CD4-positive, alpha-beta T cell (primary cell): ENCODE data around the gene HIF1A. TPM values are rescaled to one million over a fixed set of nuclear protein-coding genes. Genes with fewer than 3 reads are reported as not detected.
A peak's percentile ranks its signal among the peaks of the same experiment; 100 is the strongest.

Experiments used
- ATAC-seq: fragments of 200-7000 bp; cut with Tn5 transposase; one replicate; pipeline ENCODE4 v1.10.0; 2022; ENCODE audit warnings: mild to moderate bottlenecking; ENCODE audit not compliant: poor library complexity
- CTCF ChIA-PET: fragments of 350-600 bp; sonication (Branson Sonifier 250); formaldehyde crosslinking; loops from one replicate; lab custom pipeline; 2021; ENCODE audit warnings: antibody characterized with exemption, inconsistent platforms; lab: Charles Lee
- POLR2A ChIA-PET: fragments of 350-600 bp; sonication (Branson Sonifier 250); formaldehyde crosslinking; loops from one replicate; lab custom pipeline; 2021; ENCODE audit warnings: antibody characterized with exemption, inconsistent platforms; lab: Charles Lee
- DNase-seq, 14 experiments: peaks; one replicate each; pipeline ENCODE4 v3.0.0-alpha.2; 2013 to 2020; ENCODE audit warnings: mixed read lengths in 2 of 14
- H3K27ac ChIP-seq, 2 donors: one replicate each; pipeline versions ENCODE4 v1.5.1 to v1.7.0; 2013; ENCODE audit warnings: low read length in 2 of 2, low read depth in 1 of 2, mild to moderate bottlenecking in 1 of 2
- H3K27me3 ChIP-seq, 2 experiments: 1 replicate in 1 of 2; 2 replicates in 1 of 2; pipeline versions ENCODE4 v1.6.1 to v1.7.0; 2013; ENCODE audit warnings: low read length in 2 of 2, control low read depth in 1 of 2, mild to moderate bottlenecking in 1 of 2, moderate library complexity in 1 of 2; ENCODE audit not compliant: insufficient read depth in 2 of 2, control insufficient read depth in 1 of 2
- H3K36me3 ChIP-seq: one replicate; pipeline ENCODE4 v1.6.1; 2013; ENCODE audit warnings: low read length, control low read depth; ENCODE audit not compliant: insufficient read depth
- H3K4me1 ChIP-seq: one replicate; pipeline ENCODE4 v1.6.1; 2013; ENCODE audit warnings: low read length, control low read depth; ENCODE audit not compliant: insufficient read depth
- H3K4me3 ChIP-seq: one replicate; pipeline ENCODE4 v1.5.1; 2013; ENCODE audit warnings: mild to moderate bottlenecking, low read length, moderate library complexity
- H3K9me3 ChIP-seq, 2 experiments: 1 replicate in 1 of 2; 2 replicates in 1 of 2; pipeline versions ENCODE4 v1.6.1 to v1.7.0; 2013; ENCODE audit warnings: low read length in 2 of 2, mild to moderate bottlenecking in 2 of 2, control low read depth in 1 of 2, moderate library complexity in 1 of 2; ENCODE audit not compliant: control insufficient read depth in 1 of 2, insufficient read depth in 1 of 2
- H3K27ac Mint-ChIP-seq: one replicate; pipeline ENCODE4 v1.8.0; 2020; ENCODE audit warnings: mixed read lengths
- H3K27me3 Mint-ChIP-seq: one replicate; pipeline ENCODE4 v1.8.0; 2021; ENCODE audit warnings: mixed read lengths
- H3K36me3 Mint-ChIP-seq: one replicate; pipeline ENCODE4 v1.8.0; 2021; ENCODE audit warnings: low read depth, mixed read lengths
- H3K4me1 Mint-ChIP-seq: one replicate; pipeline ENCODE4 v1.8.0; 2021; ENCODE audit warnings: low read depth, mixed read lengths
- H3K4me3 Mint-ChIP-seq: one replicate; pipeline ENCODE4 v1.8.0; 2020; ENCODE audit warnings: mild to moderate bottlenecking, mixed read lengths
- H3K9me3 Mint-ChIP-seq: one replicate; pipeline ENCODE4 v1.8.0; 2020; ENCODE audit warnings: mixed read lengths
- intact Hi-C, 2 experiments: fragments of 100-400 bp; cut with DNase I in 1 of 2; cut with micrococcal nuclease in 1 of 2; formaldehyde crosslinking; loops; one replicate each; pipeline versions ENCODE4 v1.15.1 to v1.9.0; 2023 to 2025; cut with DNase I, micrococcal nuclease
- total RNA-seq, 174 experiments: library from RNA in 2 of 174; stranded (reverse) in 2 of 174; gene quantifications; one replicate each; pipeline ENCODE4 v1.2.3 and lab custom pipeline; 2021 to 2026
- TF ChIP-seq, protein P1 (sequence below): fragments of 200-600 bp; IDR thresholded peaks from one replicate; pipeline ENCODE4 v1.8.0; 2022; ENCODE audit warnings: antibody characterized with exemption, mild to moderate bottlenecking

Gene HIF1A
- total RNA-seq, 2 experiments from 2014 or later: 350 to 369 TPM

DNA sequence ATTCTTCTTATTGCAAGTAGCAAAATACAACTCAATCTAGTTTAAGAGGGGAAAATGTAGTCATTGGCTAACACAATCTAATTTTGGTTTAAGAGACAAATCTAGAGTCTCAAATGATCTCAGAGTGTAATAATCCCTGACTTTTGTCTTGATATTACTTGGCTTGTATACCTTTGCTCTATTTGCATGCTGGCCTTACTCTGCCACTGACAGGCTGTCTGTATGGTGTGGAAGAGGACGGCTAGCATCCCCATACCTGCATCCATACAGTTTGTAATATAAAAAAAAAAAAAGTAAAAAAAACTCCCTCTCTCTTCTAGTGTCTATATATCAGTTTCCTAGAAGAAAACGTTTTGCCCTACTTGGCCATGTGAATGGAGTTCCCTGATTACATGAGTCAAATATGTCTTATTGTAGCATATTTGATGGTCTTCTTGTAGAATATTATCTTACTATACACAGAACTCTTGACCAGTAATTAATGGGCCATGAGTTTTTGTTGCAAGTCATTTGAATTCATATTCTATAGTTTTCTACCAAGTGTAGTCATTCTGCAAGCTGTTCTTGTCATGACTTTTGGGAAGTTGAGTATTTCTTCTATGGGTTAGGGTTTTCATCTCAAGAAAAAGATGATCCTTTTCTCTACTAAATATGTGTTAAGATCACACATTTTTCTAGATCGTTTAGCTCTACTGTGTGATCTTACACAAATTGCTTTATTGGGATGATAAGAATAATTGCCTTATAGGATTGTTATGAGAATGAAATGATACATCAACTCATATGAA, 8.2 kb downstream of the HIF1A start:
- peaks cover 85% of the 10 kb centered on the region for H3K4me1 Mint-ChIP-seq
- H3K4me3 Mint-ChIP-seq: peak overlapping the region; percentile 35
- TF ChIP-seq, protein P1, sequence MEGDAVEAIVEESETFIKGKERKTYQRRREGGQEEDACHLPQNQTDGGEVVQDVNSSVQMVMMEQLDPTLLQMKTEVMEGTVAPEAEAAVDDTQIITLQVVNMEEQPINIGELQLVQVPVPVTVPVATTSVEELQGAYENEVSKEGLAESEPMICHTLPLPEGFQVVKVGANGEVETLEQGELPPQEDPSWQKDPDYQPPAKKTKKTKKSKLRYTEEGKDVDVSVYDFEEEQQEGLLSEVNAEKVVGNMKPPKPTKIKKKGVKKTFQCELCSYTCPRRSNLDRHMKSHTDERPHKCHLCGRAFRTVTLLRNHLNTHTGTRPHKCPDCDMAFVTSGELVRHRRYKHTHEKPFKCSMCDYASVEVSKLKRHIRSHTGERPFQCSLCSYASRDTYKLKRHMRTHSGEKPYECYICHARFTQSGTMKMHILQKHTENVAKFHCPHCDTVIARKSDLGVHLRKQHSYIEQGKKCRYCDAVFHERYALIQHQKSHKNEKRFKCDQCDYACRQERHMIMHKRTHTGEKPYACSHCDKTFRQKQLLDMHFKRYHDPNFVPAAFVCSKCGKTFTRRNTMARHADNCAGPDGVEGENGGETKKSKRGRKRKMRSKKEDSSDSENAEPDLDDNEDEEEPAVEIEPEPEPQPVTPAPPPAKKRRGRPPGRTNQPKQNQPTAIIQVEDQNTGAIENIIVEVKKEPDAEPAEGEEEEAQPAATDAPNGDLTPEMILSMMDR: no peak
- H3K4me3 ChIP-seq: no peak overlapping the region
- H3K4me1 ChIP-seq: peaks cover 8% of the 10 kb centered on the region
- DNase-seq (no peak), ATAC-seq (peak; percentile 24)
- peaks cover 4% of the 10 kb centered on the region for H3K9me3 Mint-ChIP-seq
- H3K27me3 Mint-ChIP-seq: no peaks in the 10 kb centered on the region
- no peaks in the 10 kb centered on the region for H3K9me3 ChIP-seq
- no peaks in the 10 kb centered on the region for H3K27me3 ChIP-seq
- no peak overlapping the region for H3K27ac ChIP-seq
- H3K27ac Mint-ChIP-seq: peak overlapping the region; percentile 11
- H3K36me3 ChIP-seq: no peaks in the 10 kb centered on the region
- ChIA-PET CTCF (interaction anchor here (0.7 kb wide), 1 partner anchor 12 kb away, joined by 3 read pairs; no protein-coding TSS in a partner anchor), POLR2A (interaction anchor here (1.0 to 1.7 kb wide), 3 partner anchors 8 to 16 kb away, joined by 3 to 4 read pairs (median 4); partner anchors contain the start of gene HIF1A)
- peaks cover 6% of the 10 kb centered on the region for H3K36me3 Mint-ChIP-seq
- intact Hi-C loops: loop anchor here (2.0 kb wide), 1 partner anchor 15 kb away; no protein-coding TSS in a partner anchor

DNA sequence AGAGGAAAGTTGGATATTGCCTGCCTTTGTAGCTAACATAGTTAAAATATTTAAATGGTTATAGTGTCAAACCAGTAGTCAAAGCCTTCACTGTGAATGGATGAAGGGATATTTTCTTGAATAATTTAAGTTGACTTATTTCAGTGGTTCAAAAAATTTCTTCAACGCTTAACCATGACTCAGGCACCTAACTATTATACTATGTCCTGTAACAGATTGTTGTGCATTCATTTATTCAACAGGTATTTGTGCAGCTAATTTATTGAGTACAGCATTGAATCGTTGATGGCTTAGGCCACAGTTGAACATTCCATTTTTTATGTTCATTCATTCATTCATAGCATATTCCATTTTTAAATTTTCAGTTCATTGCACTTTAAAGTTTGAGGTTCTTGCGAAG, 9.2 kb downstream of the HIF1A start:
- intact Hi-C loops: loop anchor here in 1 of 2 experiments (2.0 kb wide), 1 partner anchor 14 kb away; no protein-coding TSS in a partner anchor
- DNase-seq (no peak), ATAC-seq (no peak)
- H3K36me3 Mint-ChIP-seq: peaks cover 5% of the 10 kb centered on the region
- H3K9me3 Mint-ChIP-seq: peaks cover 4% of the 10 kb centered on the region
- CTCF ChIA-PET: interaction anchor here (0.7 kb wide), 1 partner anchor 13 kb away, joined by 3 read pairs; no protein-coding TSS in a partner anchor
- TF ChIP-seq, protein P1: no peak
- H3K4me1 Mint-ChIP-seq: peaks cover 85% of the 10 kb centered on the region
- no peak overlapping the region for H3K4me3 ChIP-seq
- H3K4me3 Mint-ChIP-seq: no peak overlapping the region
- H3K4me1 ChIP-seq: peaks cover 13% of the 10 kb centered on the region
- no peaks in the 10 kb centered on the region for H3K9me3 ChIP-seq
- POLR2A ChIA-PET: interaction anchor here (1.0 to 1.7 kb wide), 3 partner anchors 9 to 15 kb away, joined by 3 to 4 read pairs (median 4); partner anchors contain the start of gene HIF1A
- no peak overlapping the region for H3K27ac Mint-ChIP-seq
- H3K27ac ChIP-seq: no peak overlapping the region
- no peaks in the 10 kb centered on the region for H3K36me3 ChIP-seq
- no peaks in the 10 kb centered on the region for H3K27me3 ChIP-seq
- no peaks in the 10 kb centered on the region for H3K27me3 Mint-ChIP-seq

DNA sequence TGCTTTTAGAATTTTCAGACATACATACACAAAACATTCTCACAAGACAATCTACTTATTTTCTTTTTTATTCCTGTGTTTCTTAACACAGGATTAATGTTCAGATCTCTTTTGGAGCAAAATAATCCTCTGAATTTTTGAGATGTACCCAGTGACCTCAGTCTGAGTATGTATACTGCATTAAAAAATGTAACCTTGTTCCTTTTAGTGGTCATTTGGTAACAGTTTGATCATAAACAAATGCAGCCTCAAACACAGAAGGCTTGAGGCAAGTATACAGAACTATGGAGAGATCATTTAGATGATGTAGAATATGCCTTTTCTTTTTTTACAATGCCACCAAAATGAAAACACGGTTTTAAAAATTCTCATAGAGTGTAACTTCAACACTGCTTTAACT, 9.7 kb downstream of the HIF1A start:
- no peak overlapping the region for H3K4me3 ChIP-seq
- Mint-ChIP-seq H3K9me3 (peaks cover 4% of the 10 kb centered on the region), H3K27me3 (no peaks in the 10 kb centered on the region), H3K4me1 (peaks cover 85% of the 10 kb centered on the region), H3K27ac (no peak overlapping the region), H3K4me3 (peak overlapping the region; percentile 12), H3K36me3 (peaks cover 5% of the 10 kb centered on the region)
- TF ChIP-seq, protein P1: no peak
- H3K9me3 ChIP-seq: no peaks in the 10 kb centered on the region
- POLR2A ChIA-PET: interaction anchor here (0.6 to 1.9 kb wide), 4 partner anchors 9 to 424 kb away, joined by 3 to 10 read pairs (median 5); partner anchors contain the start of genes HIF1A and TMEM30B
- H3K4me1 ChIP-seq: peaks cover 13% of the 10 kb centered on the region
- ATAC-seq (no peak), DNase-seq (no peak)
- CTCF ChIA-PET: no interaction called here
- intact Hi-C loops: loop anchor here in 1 of 2 experiments (2.0 kb wide), 1 partner anchor 14 kb away; no protein-coding TSS in a partner anchor
- no peaks in the 10 kb centered on the region for H3K27me3 ChIP-seq
- no peaks in the 10 kb centered on the region for H3K36me3 ChIP-seq
- H3K27ac ChIP-seq: no peak overlapping the region
